Measurements from ENCODE around the gene PDIA2. TPM values are rescaled to one million over a fixed set of nuclear protein-coding genes. Genes with fewer than 3 reads are reported as not detected.

PDIA2 gene
- 1 to 10 TPM in 8 of 9 donors, under 1 TPM in 1; 0.98 to 9.3 (median 5.1) TPM for total RNA-seq
- 1 to 10 TPM in 1 of 2 donors, under 1 TPM in 1; 0.17 to 1.7 TPM for polyA plus RNA-seq
- long read RNA-seq, donor 1, transcript PDIA2-201 (11 exons, 1,698 nt): major isoform, 9 of 21 reads
- long read RNA-seq, donor 1, partial matches to known transcripts: 3 of 21 reads
- long read RNA-seq, donor 1, other reads (novel, unspliced or antisense): 9 of 21 reads
- long read RNA-seq, donor 2, transcript PDIA2-201 (11 exons, 1,698 nt): major isoform, 10 of 13 reads
- long read RNA-seq, donor 2, partial matches to known transcripts: 0 of 13 reads
- long read RNA-seq, donor 2, other reads (novel, unspliced or antisense): 3 of 13 reads
- long read RNA-seq, donor 3: 0 reads

GRCh38 chr16:283033-283805 is at the start of gene PDIA2:
Gene PDIA2, plus strand, starts transcription at chr16:283164. Its CDS starts 6 bp downstream, at chr16:283170.
- DNase-seq: peak in 1 of 5 donors; percentile 70
- intact Hi-C loops (cut with DNase I): no loop called here
- Histone ChIP-seq H3K4me1 (peaks cover 0 to 26% (median 8%) of the 10 kb centered on the region in 12 donors), H3K27ac (no peak within 1 kb of the TSS), H3K4me3 (no peak within 1 kb of the TSS), H3K9me3 (no peaks in the 10 kb centered on the region), H3K27me3 (peaks cover 0 to 32% (median 8%) of the 10 kb centered on the region in 9 donors), H3K36me3 (peaks cover 0 to 18% (median 10%) of the 10 kb centered on the region in 9 donors)
- ATAC-seq: peak in 2 of 4 donors; percentile 13 to 58
- 49 to 80% (median 69%) methylated on average over 14 to 25 of the region's 25 CpGs for WGBS, 4 donors
- TF ChIP-seq CTCF (IDR thresholded peaks at IDR 0.05): no peak
- no peak for TF ChIP-seq POLR2A (IDR thresholded peaks at IDR 0.05)

- TF ChIP-seq CTCF (IDR thresholded peaks at IDR 0.05): peak in 11 of 12 donors; percentile 4 to 62 (median 43)
- TF ChIP-seq POLR2A (IDR thresholded peaks at IDR 0.05): peak; percentile 85 to 98
- Histone ChIP-seq H3K4me3 (peak within 1 kb of the TSS; percentile 73 to 98 (median 92)), H3K27me3 (no peaks in the 10 kb centered on the region), H3K36me3 (peaks cover 0 to 4% (median 0%) of the 10 kb centered on the region in 9 donors), H3K9me3 (no peaks in the 10 kb centered on the region), H3K27ac (peak within 1 kb of the TSS; percentile 89 to 99 (median 98)), H3K4me1 (peaks cover 0 to 26% (median 15%) of the 10 kb centered on the region in 12 donors)
- intact Hi-C loops (cut with DNase I): loop anchor here in 5 of 10 donors (2.0 to 5.0 kb wide), 2 partner anchors 118 kb away; partner anchors contain the start of gene AXIN1 (in 5 of the 5)
- ATAC-seq (peak; percentile 86 to 97 (median 96)), DNase-seq (peak; percentile 95 to 96 (median 96))
- 0 to 1% (median 0%) methylated on average over 44 to 85 of the region's 85 CpGs for WGBS, 4 donors
Measured at GRCh38 chr16:234468-235305, 48.3 kb upstream of the PDIA2 start, which contains the start of gene FAM234A. Gene FAM234A, plus strand, starts transcription at chr16:234821. Its CDS starts 19,593 bp downstream, at chr16:254414.

- DNase-seq: peak in 1 of 5 donors; percentile 23
- TF ChIP-seq CTCF (IDR thresholded peaks at IDR 0.05) (no peak), POLR2A (IDR thresholded peaks at IDR 0.05) (no peak)
- Histone ChIP-seq H3K27ac (peak overlapping the region in 11 of 12 donors; percentile 15 to 67 (median 50)), H3K36me3 (peaks cover 0 to 4% (median 0%) of the 10 kb centered on the region in 9 donors), H3K9me3 (no peaks in the 10 kb centered on the region), H3K27me3 (no peaks in the 10 kb centered on the region), H3K4me1 (peaks cover 0 to 60% (median 34%) of the 10 kb centered on the region in 12 donors), H3K4me3 (no peak overlapping the region)
- WGBS, 4 donors: 64 to 68% (median 67%) methylated on average over 3 of the region's 3 CpGs
- intact Hi-C loops (cut with DNase I): loop anchor here in 3 of 10 donors (5.0 to 10.0 kb wide), 2 partner anchors 105 to 112 kb away; partner anchors contain the start of gene AXIN1 (in 2 of the 3)
- no peak for ATAC-seq
Measured at GRCh38 chr16:239948-240277, 43.1 kb upstream of the PDIA2 start.

All from heart left ventricle (tissue), 16 donors.